OCI-LY1 (cell line): Measurements from ENCODE around the gene RAI14.

ENCODE experiments used
- EZH2 ChIP-seq: fragments of 200-600 bp; sonication (generic), shearing (Covaris generic); IDR thresholded peaks from 2 replicates; pipeline ENCODE4 v1.8.0; 2017; ENCODE audit warnings: borderline replicate concordance, mixed run types, mild to moderate bottlenecking, antibody characterized with exemption, low read length, moderate library complexity, mixed read lengths
- TF ChIP-seq, protein P1 (sequence below): fragments of 200-600 bp; sonication (generic), shearing (Covaris generic); IDR thresholded peaks from 2 replicates; pipeline ENCODE4 v1.5.1; 2017; ENCODE audit warnings: mild to moderate bottlenecking, antibody characterized with exemption, low read length, moderate library complexity, mixed read lengths

GRCh38 chr5:34688015-34688810 lies 32.1 kb downstream of the RAI14 start:
- TF ChIP-seq, protein P1, sequence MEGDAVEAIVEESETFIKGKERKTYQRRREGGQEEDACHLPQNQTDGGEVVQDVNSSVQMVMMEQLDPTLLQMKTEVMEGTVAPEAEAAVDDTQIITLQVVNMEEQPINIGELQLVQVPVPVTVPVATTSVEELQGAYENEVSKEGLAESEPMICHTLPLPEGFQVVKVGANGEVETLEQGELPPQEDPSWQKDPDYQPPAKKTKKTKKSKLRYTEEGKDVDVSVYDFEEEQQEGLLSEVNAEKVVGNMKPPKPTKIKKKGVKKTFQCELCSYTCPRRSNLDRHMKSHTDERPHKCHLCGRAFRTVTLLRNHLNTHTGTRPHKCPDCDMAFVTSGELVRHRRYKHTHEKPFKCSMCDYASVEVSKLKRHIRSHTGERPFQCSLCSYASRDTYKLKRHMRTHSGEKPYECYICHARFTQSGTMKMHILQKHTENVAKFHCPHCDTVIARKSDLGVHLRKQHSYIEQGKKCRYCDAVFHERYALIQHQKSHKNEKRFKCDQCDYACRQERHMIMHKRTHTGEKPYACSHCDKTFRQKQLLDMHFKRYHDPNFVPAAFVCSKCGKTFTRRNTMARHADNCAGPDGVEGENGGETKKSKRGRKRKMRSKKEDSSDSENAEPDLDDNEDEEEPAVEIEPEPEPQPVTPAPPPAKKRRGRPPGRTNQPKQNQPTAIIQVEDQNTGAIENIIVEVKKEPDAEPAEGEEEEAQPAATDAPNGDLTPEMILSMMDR = no peak
- no peak for TF ChIP-seq EZH2
